ENCODE measurements around the gene DLG2.

GRCh38 chr11:85196968-85197367 is 430.2 kb downstream of the DLG2 start:
- TF ChIP-seq POLR2A (IDR thresholded peaks at IDR 0.05) = no peak
- no peak for TF ChIP-seq CTCF (IDR thresholded peaks at IDR 0.05)
